Endothelial cell of umbilical vein (primary cell): ENCODE results near the gene VRK1. TPM values are rescaled to one million over a fixed set of nuclear protein-coding genes. Genes with fewer than 3 reads are reported as not detected.

ENCODE experiments used
- BruUV-seq: library from RNA; stranded (reverse); fragments of 400-500 nt; replicated peaks from 2 replicates; lab custom pipeline; 2021; lab: Mats Ljungman, UMichigan
- CTCF ChIA-PET: fragments of 300-600, 350-600 bp; sonication (Branson Sonifier 250); formaldehyde crosslinking; loops from one replicate; lab custom pipeline; 2021; ENCODE audit warnings: antibody characterized with exemption, inconsistent platforms; lab: Charles Lee
- POLR2A ChIA-PET: fragments of 300-600, 350-600 bp; sonication (Branson Sonifier 250); formaldehyde crosslinking; loops from one replicate; lab custom pipeline; 2021; ENCODE audit warnings: antibody characterized with exemption, inconsistent platforms; lab: Charles Lee
- DNase-seq: peaks from one replicate; pipeline ENCODE4 v3.0.0-alpha.2; 2011; ENCODE audit warnings: low read depth, low spot score
- FAIRE-seq: peaks from 2 replicates; lab custom pipeline; 2011; peaks lifted over from hg19 to GRCh38; lab: Jason Lieb, UNC
- H2AFZ ChIP-seq: 2 replicates; pipeline ENCODE4 v1.6.0; 2012; ENCODE audit warnings: low read depth, low read length, control low read depth, inconsistent platforms
- H3K27ac ChIP-seq: 2 replicates; pipeline ENCODE4 v1.5.1; 2011; ENCODE audit warnings: low read depth, mild to moderate bottlenecking, control low read depth, low read length, moderate library complexity; ENCODE audit not compliant: insufficient read depth
- H3K27me3 ChIP-seq, 2 experiments: 2 replicates each; pipeline versions ENCODE4 v1.6.0 to v1.6.1; 2011; ENCODE audit warnings: low read length in 2 of 2, mixed read lengths in 1 of 2; ENCODE audit not compliant: control insufficient read depth in 2 of 2, insufficient read depth in 2 of 2
- H3K36me3 ChIP-seq, 2 experiments: 2 replicates in 1 of 2; 3 replicates in 1 of 2; pipeline ENCODE4 v1.5.1; 2011; ENCODE audit warnings: low read length in 2 of 2, mild to moderate bottlenecking in 1 of 2, moderate library complexity in 1 of 2; ENCODE audit not compliant: control insufficient read depth in 2 of 2, insufficient read depth in 2 of 2; ENCODE audit errors: extremely low read depth in 1 of 2
- H3K4me1 ChIP-seq: 3 replicates; pipeline ENCODE4 v1.5.1; 2011; ENCODE audit warnings: mild to moderate bottlenecking, low read length; ENCODE audit not compliant: control insufficient read depth, insufficient read depth; ENCODE audit errors: extremely low read depth
- H3K4me2 ChIP-seq: 2 replicates; pipeline ENCODE4 v1.6.1; 2011; ENCODE audit warnings: low read length, control low read depth, mixed read lengths; ENCODE audit not compliant: insufficient read depth
- H3K4me3 ChIP-seq, 3 experiments: fragments of 200-600 bp in 1 of 3; sonication (generic), shearing (Covaris generic) in 1 of 3; replicated peaks in 1 of 3; 2 replicates each; pipeline ENCODE4 v1.5.1; 2011 to 2016; ENCODE audit warnings: control low read depth in 3 of 3, low read length in 3 of 3, mild to moderate bottlenecking in 2 of 3, inconsistent platforms in 1 of 3, low read depth in 1 of 3, moderate library complexity in 1 of 3; ENCODE audit not compliant: insufficient read depth in 1 of 3
- H3K79me2 ChIP-seq: 2 replicates; pipeline ENCODE4 v1.6.0; 2012; ENCODE audit warnings: low read length, inconsistent platforms; ENCODE audit not compliant: control insufficient read depth, insufficient read depth
- H3K9ac ChIP-seq: replicated peaks from 2 replicates; pipeline ENCODE3; 2011; ENCODE audit warnings: low read length, control low read depth; ENCODE audit not compliant: insufficient read depth; ENCODE audit errors: extremely low read depth
- H3K9me1 ChIP-seq: replicated peaks from 3 replicates; pipeline ENCODE4 v1.6.0; 2011; ENCODE audit warnings: mild to moderate bottlenecking, low read length; ENCODE audit not compliant: control insufficient read depth, insufficient read depth; ENCODE audit errors: extremely low read depth
- H3K9me3 ChIP-seq: replicated peaks from 2 replicates; pipeline ENCODE4 v1.5.1; 2012; ENCODE audit warnings: low read length, inconsistent platforms; ENCODE audit not compliant: control insufficient read depth, insufficient read depth
- H4K20me1 ChIP-seq: replicated peaks from 2 replicates; pipeline ENCODE3; 2011; ENCODE audit warnings: mild to moderate bottlenecking, low read length; ENCODE audit not compliant: control insufficient read depth, insufficient read depth; ENCODE audit errors: extremely low read depth
- EZH2 ChIP-seq: IDR thresholded peaks from 2 replicates; pipeline ENCODE4 v1.6.1; 2012; ENCODE audit warnings: borderline replicate concordance, low read depth, mild to moderate bottlenecking, moderate library complexity, low read length, inconsistent platforms; ENCODE audit not compliant: severe bottlenecking
- FOS ChIP-seq: IDR thresholded peaks from 2 replicates; pipeline ENCODE4 v1.6.1; 2011; ENCODE audit warnings: mild to moderate bottlenecking, low read length, moderate library complexity, borderline replicate concordance; ENCODE audit not compliant: insufficient read depth
- GATA2 ChIP-seq: IDR thresholded peaks from 2 replicates; pipeline ENCODE4 v1.7.0; 2011; ENCODE audit warnings: low read depth, mild to moderate bottlenecking, moderate library complexity, mixed read lengths, low read length; ENCODE audit not compliant: insufficient read length, insufficient read depth
- JUN ChIP-seq: IDR thresholded peaks from 2 replicates; pipeline ENCODE4 v1.6.1; 2011; ENCODE audit warnings: borderline replicate concordance, low read depth; ENCODE audit not compliant: insufficient read length, insufficient read depth
- MAX ChIP-seq: IDR thresholded peaks from 2 replicates; pipeline ENCODE4 v1.6.1; 2011; ENCODE audit not compliant: insufficient read depth, insufficient read length
- MYC ChIP-seq: IDR thresholded peaks from one replicate; pipeline ENCODE4 v1.6.1; 2011; ENCODE audit warnings: mild to moderate bottlenecking, low read depth, low read length
- POLR2A ChIP-seq: IDR thresholded peaks from 2 replicates; pipeline ENCODE4 v1.6.1; 2012; ENCODE audit warnings: low read depth, mild to moderate bottlenecking, control low read depth, low read length
- POLR2AphosphoS5 ChIP-seq: IDR thresholded peaks from 2 replicates; pipeline ENCODE4 v1.6.1; 2012; ENCODE audit warnings: low read depth, mild to moderate bottlenecking, control low read depth, low read length, moderate library complexity; ENCODE audit not compliant: insufficient read depth
- dilution Hi-C: fragments of 300-500 bp; cut with MboI; formaldehyde crosslinking; loops from one replicate; pipeline ENCODE4 v1.15.0; 2019; ENCODE audit warnings: low sequenced_read_pairs; ENCODE audit not compliant: extremely low pct_ligation_motif_present
- intact Hi-C: fragments of 100-400 bp; cut with micrococcal nuclease; formaldehyde crosslinking; loops from one replicate; pipeline ENCODE4 v1.10.0; 2022
- polyA plus RNA-seq, 4 experiments: library from polyadenylated mRNA; depleted of rRNA in 3 of 4; stranded (reverse) in 3 of 4; unstranded in 1 of 4; fragments of >200 nt; gene quantifications; 2 replicates each; pipeline versions ENCODE4 v1.2.1 to v1.2.3, GENCODE V29; 2011 to 2012; ENCODE audit warnings: missing spikeins in 1 of 4
- total RNA-seq: library from RNA; stranded (reverse); gene quantifications from 2 replicates; pipeline ENCODE4 v1.2.3, GENCODE V29; 2021
- TF ChIP-seq, protein P1 (sequence below), 2 donors: IDR thresholded peaks; 1 replicate in 1 of 2; 2 replicates in 1 of 2; pipeline ENCODE4 v1.5.1; 2011; ENCODE audit warnings: low read length in 2 of 2, mild to moderate bottlenecking in 2 of 2, moderate library complexity in 2 of 2, control low read depth in 1 of 2, inconsistent platforms in 1 of 2, low read depth in 1 of 2; ENCODE audit not compliant: insufficient read depth in 1 of 2; ENCODE audit errors: extremely low read depth in 1 of 2

The VRK1 gene
- total and polyA plus RNA-seq, 2 donors (not counting 3 experiments of a cell fraction or from before 2014, with no cell fraction given): 7.1 to 31.7 TPM

- no peaks in the 10 kb centered on the region for H3K36me3 ChIP-seq
- no peaks in the 10 kb centered on the region for H3K4me1 ChIP-seq
- no peaks in the 10 kb centered on the region for H3K9me1 ChIP-seq
- ChIA-PET POLR2A (no interaction called here), CTCF (interaction anchor here (0.6 kb wide), 1 partner anchor 17 kb away, joined by 3 read pairs; no protein-coding TSS in a partner anchor)
- no peak for TF ChIP-seq GATA2
- TF ChIP-seq POLR2A: no peak
- TF ChIP-seq JUN: no peak
- TF ChIP-seq, protein P1, sequence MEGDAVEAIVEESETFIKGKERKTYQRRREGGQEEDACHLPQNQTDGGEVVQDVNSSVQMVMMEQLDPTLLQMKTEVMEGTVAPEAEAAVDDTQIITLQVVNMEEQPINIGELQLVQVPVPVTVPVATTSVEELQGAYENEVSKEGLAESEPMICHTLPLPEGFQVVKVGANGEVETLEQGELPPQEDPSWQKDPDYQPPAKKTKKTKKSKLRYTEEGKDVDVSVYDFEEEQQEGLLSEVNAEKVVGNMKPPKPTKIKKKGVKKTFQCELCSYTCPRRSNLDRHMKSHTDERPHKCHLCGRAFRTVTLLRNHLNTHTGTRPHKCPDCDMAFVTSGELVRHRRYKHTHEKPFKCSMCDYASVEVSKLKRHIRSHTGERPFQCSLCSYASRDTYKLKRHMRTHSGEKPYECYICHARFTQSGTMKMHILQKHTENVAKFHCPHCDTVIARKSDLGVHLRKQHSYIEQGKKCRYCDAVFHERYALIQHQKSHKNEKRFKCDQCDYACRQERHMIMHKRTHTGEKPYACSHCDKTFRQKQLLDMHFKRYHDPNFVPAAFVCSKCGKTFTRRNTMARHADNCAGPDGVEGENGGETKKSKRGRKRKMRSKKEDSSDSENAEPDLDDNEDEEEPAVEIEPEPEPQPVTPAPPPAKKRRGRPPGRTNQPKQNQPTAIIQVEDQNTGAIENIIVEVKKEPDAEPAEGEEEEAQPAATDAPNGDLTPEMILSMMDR (IDR thresholded peaks at IDR 0.05; ENCODE audit: extremely low read depth in 1 of 2, insufficient read depth in 1 of 2, low read depth in 1 of 2, low read length in 2 of 2): no peak
- TF ChIP-seq POLR2AphosphoS5: no peak
- TF ChIP-seq MYC: no peak
- no peak for TF ChIP-seq EZH2
- TF ChIP-seq FOS: no peak
- no peak for TF ChIP-seq MAX
- H3K79me2 ChIP-seq: no peaks in the 10 kb centered on the region
- no peaks in the 10 kb centered on the region for H4K20me1 ChIP-seq
- H3K27me3 ChIP-seq: no peaks in the 10 kb centered on the region
- no peak overlapping the region for H3K9ac ChIP-seq
- no peak overlapping the region for H2AFZ ChIP-seq
- no peak overlapping the region for H3K27ac ChIP-seq
- DNase-seq (no peak), FAIRE-seq (no peak)
- dilution Hi-C loops (no loop called here), intact Hi-C loops (no loop called here)
- no TSS peak for BruUV-seq
- H3K4me3 ChIP-seq: no peak overlapping the region
- no peak overlapping the region for H3K4me2 ChIP-seq
- no peaks in the 10 kb centered on the region for H3K9me3 ChIP-seq
Measured at GRCh38 chr14:96893966-96894622, 96.9 kb downstream of the VRK1 start.
